Activated CD4-positive, alpha-beta memory T cell treated with anti-CD3 and anti-CD28 coated beads for 36 hours (primary cell): ENCODE data around the gene MSL1. TPM values are rescaled to one million over a fixed set of nuclear protein-coding genes. Genes with fewer than 3 reads are reported as not detected.

Experiments
- CTCF ChIA-PET: fragments of 350-600 bp; sonication (Branson Sonifier 250); formaldehyde crosslinking; loops from one replicate; lab custom pipeline; 2021; ENCODE audit warnings: antibody characterized with exemption, inconsistent platforms; lab: Charles Lee
- POLR2A ChIA-PET: fragments of 350-600 bp; sonication (Branson Sonifier 250); formaldehyde crosslinking; loops from one replicate; lab custom pipeline; 2021; ENCODE audit warnings: antibody characterized with exemption; lab: Charles Lee
- DNase-seq: peaks from one replicate; pipeline ENCODE4 v3.0.0-alpha.2; 2020
- H3K27ac Mint-ChIP-seq: one replicate; pipeline ENCODE4 v1.8.0; 2021; ENCODE audit warnings: mixed read lengths
- H3K27me3 Mint-ChIP-seq: one replicate; pipeline ENCODE4 v1.8.0; 2021; ENCODE audit warnings: mixed read lengths
- H3K36me3 Mint-ChIP-seq: one replicate; pipeline ENCODE4 v1.8.0; 2021; ENCODE audit warnings: mixed read lengths
- H3K4me1 Mint-ChIP-seq: one replicate; pipeline ENCODE4 v1.8.0; 2021; ENCODE audit warnings: low read depth, mixed read lengths
- H3K4me3 Mint-ChIP-seq: one replicate; pipeline ENCODE4 v1.8.0; 2021; ENCODE audit warnings: mild to moderate bottlenecking, mixed read lengths
- H3K9me3 Mint-ChIP-seq: one replicate; pipeline ENCODE4 v1.8.0; 2021; ENCODE audit warnings: mixed read lengths
- intact Hi-C: fragments of 100-400 bp; cut with micrococcal nuclease; formaldehyde crosslinking; loops from one replicate; pipeline ENCODE4 v1.15.1; 2023
- total RNA-seq, 2 experiments: library from RNA; stranded (reverse); gene quantifications; one replicate each; pipeline ENCODE4 v1.2.3, GENCODE V29; 2021

The MSL1 gene
- total RNA-seq, 2 experiments from 2014 or later = 77.9 to 80.6 TPM

DNA sequence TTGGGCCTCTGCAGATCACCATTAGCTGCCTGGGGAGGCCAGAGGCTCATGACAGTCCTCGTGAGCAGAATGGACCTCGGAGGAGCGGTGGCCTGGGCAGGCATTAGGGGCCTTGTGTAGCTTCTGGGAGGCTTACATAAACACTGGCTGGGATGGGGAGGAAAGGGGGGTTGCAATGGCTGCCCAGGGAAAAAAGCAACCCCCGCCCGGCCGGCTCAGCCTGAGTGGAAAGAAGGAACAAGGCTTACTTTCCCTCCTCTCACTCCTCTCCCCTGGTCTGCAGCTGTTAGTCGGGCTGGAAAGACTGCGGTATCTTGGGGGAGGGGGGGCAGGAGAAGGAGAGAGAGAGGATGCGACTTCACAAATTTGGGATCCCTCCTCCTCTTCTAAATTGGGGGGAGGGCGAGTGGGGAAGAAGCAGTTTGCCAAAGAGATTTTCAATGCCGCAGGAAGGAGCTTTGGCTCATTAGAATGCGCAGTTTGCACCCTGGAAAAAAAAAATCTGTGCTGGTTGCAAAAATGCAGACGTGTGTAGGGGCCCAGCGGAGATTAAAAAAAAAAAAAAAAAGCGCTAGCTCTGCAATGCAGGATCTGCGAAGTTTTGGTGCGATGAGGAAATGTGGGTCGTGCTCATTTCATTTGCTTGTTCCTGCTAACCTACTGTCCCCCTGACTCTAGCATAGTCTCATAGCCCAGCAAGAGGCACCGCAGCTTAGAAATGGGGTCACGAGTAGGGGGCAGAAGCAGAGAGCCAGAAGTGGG, 14.8 kb upstream of the MSL1 start:
- POLR2A ChIA-PET = interaction anchor here (0.5 kb wide), 1 partner anchor 80 kb away, joined by 3 read pairs; no protein-coding TSS in a partner anchor

DNA sequence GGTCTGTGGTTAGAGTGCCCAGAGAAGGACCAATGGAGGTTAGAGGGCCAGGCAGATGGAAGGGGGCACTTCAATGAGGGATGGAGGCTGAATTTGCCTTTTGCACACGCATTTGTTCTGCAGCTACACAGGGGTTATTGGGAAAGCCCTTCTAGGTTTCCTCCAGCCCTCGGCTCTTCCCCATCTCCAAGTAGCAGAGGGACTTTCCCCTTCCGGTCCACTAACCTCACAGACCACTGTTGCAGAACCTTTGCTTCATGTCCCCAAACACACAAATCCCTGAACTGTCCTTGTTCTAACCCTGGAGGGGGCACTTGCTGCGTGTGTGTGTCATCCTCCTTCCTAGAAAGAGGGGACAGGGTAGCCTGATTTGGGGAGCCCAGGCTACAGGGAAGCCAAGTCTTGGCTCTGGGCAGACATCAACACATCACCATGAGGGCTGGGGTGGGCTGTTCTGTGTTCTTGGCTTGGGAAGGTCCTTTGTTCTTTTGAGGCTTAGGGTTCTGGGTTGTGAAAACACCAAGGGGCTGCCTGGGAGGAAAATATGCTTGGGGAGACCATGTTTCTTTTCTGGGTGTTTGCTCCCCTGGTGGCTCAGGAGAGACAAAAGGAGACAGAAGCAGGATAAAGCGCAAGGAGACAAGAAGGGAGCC, 14.1 kb upstream of the MSL1 start:
- Mint-ChIP-seq H3K27me3 (no peaks in the 10 kb centered on the region), H3K9me3 (no peaks in the 10 kb centered on the region), H3K4me3 (peak overlapping the region; percentile 57), H3K4me1 (peaks cover 87% of the 10 kb centered on the region), H3K27ac (peak overlapping the region; percentile 85), H3K36me3 (no peaks in the 10 kb centered on the region)
- DNase-seq = no peak
- POLR2A ChIA-PET = interaction anchor here (0.5 kb wide), 1 partner anchor 81 kb away, joined by 3 read pairs; no protein-coding TSS in a partner anchor
- CTCF ChIA-PET = interaction anchor here (0.6 to 1.4 kb wide), 6 partner anchors 9 to 61 kb away, joined by 3 to 6 read pairs (median 4); no protein-coding TSS in a partner anchor
- intact Hi-C loops = loop anchor here (1.0 kb wide), 1 partner anchor 11 kb away; no protein-coding TSS in a partner anchor

More for the DNA sequence above, 14.8 kb upstream of the MSL1 start:
- CTCF ChIA-PET = interaction anchor here (0.8 to 1.4 kb wide), 7 partner anchors 8 to 62 kb away, joined by 3 to 6 read pairs (median 4); no protein-coding TSS in a partner anchor
- H3K4me3 Mint-ChIP-seq = peak overlapping the region; percentile 27
- no peaks in the 10 kb centered on the region for H3K27me3 Mint-ChIP-seq
- no peaks in the 10 kb centered on the region for H3K9me3 Mint-ChIP-seq
- no peak for DNase-seq
- peaks cover 83% of the 10 kb centered on the region for H3K4me1 Mint-ChIP-seq
- intact Hi-C loops = no loop called here
- no peaks in the 10 kb centered on the region for H3K36me3 Mint-ChIP-seq
- peak overlapping the region; percentile 85 for H3K27ac Mint-ChIP-seq

DNA sequence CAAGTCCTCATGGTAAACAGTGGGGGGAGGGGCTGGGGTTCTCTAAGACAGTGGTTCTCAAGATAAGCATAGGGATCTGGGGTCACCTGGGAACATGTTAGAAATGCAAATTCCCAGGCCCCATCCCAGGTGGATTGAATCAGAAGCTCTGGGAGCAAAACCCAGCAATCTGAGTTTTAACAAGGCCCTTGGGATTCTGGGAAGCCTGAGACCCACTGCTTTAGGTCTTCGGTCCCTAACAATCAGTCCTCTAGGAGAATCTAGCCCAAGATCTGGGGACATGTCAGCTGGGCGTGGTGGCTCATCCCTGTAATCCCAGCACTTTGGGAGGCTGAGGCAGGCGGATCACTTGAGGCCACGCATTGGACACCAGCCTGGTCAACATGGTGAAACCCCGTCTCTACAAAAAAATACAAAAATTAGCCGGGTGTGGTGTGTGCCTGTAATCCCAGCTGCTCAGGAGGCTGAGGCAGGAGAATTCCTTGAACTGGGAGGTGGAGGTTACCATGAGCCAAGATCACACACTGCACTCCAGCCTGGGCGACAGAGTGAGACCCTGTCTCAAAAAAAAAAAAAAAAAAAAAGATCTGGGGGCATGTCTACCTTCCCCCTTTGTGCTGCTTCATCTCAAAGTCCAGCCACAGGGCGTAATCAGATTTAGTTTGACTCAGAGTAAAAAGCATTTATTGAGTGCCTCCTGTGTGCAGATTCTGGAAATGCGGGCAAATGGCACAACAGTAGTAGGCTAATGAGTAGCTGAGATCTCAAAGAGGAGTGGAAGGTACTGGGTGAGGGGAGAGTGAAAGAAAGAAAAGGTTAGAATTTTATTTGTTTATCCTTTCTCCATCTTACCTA, 12.6 kb upstream of the MSL1 start:
- peaks cover 88% of the 10 kb centered on the region for H3K4me1 Mint-ChIP-seq
- POLR2A ChIA-PET = interaction anchor here (0.6 to 1.9 kb wide), 2 partner anchors 9 to 51 kb away, joined by 4 to 5 read pairs; partner anchors contain the start of gene NR1D1
- intact Hi-C loops = loop anchor here (1.0 kb wide), 1 partner anchor 13 kb away; no protein-coding TSS in a partner anchor
- no peaks in the 10 kb centered on the region for H3K9me3 Mint-ChIP-seq
- H3K27me3 Mint-ChIP-seq = no peaks in the 10 kb centered on the region
- H3K36me3 Mint-ChIP-seq = no peaks in the 10 kb centered on the region
- DNase-seq = peak; percentile 66
- CTCF ChIA-PET = interaction anchor here (0.6 to 6.3 kb wide), 9 partner anchors 9 to 83 kb away, joined by 3 to 159 read pairs (median 11); partner anchors contain the start of genes CASC3, NR1D1 and THRA
- no peak overlapping the region for H3K4me3 Mint-ChIP-seq
- peak overlapping the region; percentile 42 for H3K27ac Mint-ChIP-seq

DNA sequence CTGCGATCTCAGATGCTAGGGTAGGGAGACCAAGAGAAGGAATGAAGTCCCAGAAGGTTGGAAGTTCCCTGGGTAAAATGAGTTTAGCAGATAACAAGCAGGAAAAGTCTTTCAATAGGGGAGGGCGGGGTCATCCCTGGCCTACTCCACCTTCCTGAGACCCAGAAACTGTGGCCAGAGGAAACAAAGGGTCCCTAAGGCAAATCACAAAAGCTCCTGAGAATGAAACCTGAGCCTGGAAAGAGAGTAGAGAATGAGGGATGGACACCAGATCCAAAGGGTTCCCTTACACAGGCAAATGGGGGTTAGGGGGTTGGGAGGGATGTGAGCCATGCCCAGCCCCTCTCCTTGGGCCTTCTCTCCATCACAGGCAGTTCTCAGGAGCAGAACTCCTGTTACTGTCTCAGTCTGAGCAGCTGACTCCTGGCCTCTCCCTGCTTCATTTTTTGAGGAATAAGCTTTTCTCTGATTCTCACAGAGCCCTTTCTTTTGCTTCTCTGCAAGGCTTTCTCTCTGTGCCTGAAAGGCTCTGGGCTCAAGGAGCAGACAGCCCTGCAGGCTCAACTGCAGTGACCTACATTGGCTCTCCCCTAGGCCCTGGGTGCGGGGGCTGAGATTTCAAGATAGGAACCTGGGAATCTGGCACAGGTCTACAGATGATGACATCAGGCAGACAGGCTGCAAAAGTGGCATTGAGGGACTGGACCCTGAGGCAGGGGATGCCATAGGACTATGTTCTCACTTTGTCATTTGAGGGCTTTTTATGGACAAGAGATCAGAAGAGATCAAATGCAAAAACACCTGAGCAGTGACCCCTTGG, 11.5 kb upstream of the MSL1 start:
- no peak for DNase-seq
- H3K4me3 Mint-ChIP-seq = no peak overlapping the region
- peak overlapping the region; percentile 92 for H3K27ac Mint-ChIP-seq
- H3K36me3 Mint-ChIP-seq = no peaks in the 10 kb centered on the region
- POLR2A ChIA-PET = interaction anchor here (1.8 to 3.7 kb wide), 3 partner anchors 10 to 12 kb away, joined by 5 to 29 read pairs (median 7); partner anchors contain the start of gene NR1D1
- intact Hi-C loops = loop anchor here (2.0 to 5.0 kb wide), 2 partner anchors 41 to 83 kb away; no protein-coding TSS in a partner anchor
- H3K9me3 Mint-ChIP-seq = no peaks in the 10 kb centered on the region
- CTCF ChIA-PET = interaction anchor here (1.0 to 6.3 kb wide), 14 partner anchors 10 to 96 kb away, joined by 3 to 159 read pairs (median 18); partner anchors contain the start of genes CSF3, NR1D1 and THRA
- no peaks in the 10 kb centered on the region for H3K27me3 Mint-ChIP-seq
- peaks cover 77% of the 10 kb centered on the region for H3K4me1 Mint-ChIP-seq

DNA sequence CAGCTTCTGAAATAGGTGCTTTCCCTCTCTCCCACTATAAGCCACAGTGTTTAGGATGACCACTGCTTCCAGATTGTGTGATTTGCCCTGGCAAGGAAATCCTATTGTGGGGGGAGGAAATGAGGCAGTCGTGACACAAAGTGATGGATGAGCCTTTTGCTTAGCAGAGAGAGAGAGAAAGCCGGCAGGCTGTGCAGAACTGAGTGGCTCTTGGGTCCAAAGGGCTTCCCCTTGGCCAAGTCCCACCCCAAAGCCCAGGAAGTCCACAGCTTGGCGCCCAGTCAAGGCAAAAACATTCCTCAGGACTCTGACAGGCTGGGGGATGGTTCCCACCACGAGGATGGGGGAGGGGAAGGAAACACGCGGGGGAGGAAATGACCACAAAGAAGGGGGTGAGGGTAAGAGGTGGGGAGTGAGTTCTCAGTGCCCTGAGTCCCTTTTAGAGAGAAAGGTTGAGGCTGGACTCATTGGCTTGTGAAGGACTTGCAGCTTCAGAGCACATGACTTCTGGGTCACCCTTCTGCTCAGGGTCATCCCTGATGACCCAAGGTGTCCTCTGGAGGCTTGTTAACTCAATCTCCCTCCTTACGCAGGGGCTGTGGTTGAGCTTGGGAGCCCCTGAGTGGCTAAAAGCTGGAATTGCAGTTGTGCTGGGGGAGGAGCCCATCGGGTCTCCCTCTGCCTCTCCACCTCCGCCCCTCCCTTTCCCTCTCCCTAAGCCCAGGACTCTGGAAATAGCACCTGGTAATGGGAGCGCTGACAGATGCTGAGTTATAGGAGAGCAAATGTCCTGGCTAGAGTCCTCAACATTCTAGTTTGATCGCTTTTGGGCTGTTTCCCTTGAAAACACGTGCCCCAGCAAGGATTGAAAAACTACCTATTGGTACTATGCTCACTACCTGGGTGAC, 10.3 kb upstream of the MSL1 start:
- ChIA-PET CTCF (interaction anchor here (0.6 to 6.3 kb wide), 29 partner anchors 9 to 216 kb away, joined by 3 to 159 read pairs (median 10); partner anchors contain the start of genes CASC3, CDC6, CSF3 and MED24), POLR2A (interaction anchor here (1.3 to 3.7 kb wide), 4 partner anchors 11 to 57 kb away, joined by 3 to 29 read pairs (median 14); partner anchors contain the start of genes CASC3 and NR1D1)

DNA sequence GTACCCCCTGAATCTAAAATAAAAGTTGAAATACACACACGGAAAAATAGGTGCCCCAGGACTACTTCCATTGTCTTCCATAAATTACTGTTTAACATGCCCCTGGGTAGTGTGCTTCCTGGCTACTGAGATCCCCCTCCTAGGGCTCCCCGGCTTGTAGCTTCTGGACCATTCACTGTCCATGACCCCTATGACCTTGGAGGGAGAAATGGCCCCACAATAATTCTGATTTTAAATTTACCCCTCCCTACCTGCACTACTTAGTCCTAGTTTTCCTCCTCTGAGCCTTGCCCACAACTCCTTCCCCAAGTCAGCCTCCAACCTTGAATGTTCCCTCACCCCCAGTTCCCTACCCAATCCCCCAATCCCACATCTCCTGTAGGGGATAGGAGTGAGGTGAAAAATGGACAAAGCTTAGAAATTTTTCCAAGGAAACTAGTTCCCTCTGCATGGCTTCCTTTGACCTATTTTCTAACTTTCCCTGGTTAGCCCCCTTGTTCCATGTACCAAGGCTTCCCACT, 9.5 kb upstream of the MSL1 start:
- H3K4me1 Mint-ChIP-seq = peaks cover 57% of the 10 kb centered on the region

More for the DNA sequence above, 10.3 kb upstream of the MSL1 start:
- Mint-ChIP-seq H3K36me3 (no peaks in the 10 kb centered on the region), H3K4me3 (peak overlapping the region; percentile 35), H3K27me3 (no peaks in the 10 kb centered on the region), H3K4me1 (peaks cover 65% of the 10 kb centered on the region), H3K9me3 (no peaks in the 10 kb centered on the region), H3K27ac (peak overlapping the region; percentile 92)
- intact Hi-C loops = loop anchor here (1.0 to 5.0 kb wide), 5 partner anchors 29 to 175 kb away; partner anchors contain the start of genes CASC3 and CDC6
- DNase-seq = peak; percentile 85

DNA sequence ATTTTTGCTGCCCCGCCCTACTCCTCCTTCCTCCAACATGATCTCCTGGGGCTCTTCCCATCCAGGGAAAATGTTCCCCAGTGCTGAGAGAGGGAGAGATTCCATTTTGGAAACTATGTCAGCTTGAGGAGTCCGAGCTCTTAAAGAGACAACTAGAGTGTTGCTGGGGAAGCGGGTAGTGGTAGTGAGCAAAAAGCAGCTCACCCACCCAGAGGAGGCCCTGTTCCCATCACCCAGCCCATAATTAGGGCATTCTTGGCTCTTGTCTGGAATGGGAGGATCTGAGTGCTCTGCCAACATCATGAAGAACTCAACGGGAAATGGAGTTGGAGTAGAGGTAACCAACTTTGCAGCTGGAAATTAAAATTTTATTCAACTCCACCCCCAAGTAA, 9.1 kb upstream of the MSL1 start:
- DNase-seq = no peak
- CTCF ChIA-PET = interaction anchor here (0.7 to 6.3 kb wide), 49 partner anchors 8 to 491 kb away, joined by 3 to 159 read pairs (median 6); partner anchors contain the start of genes CASC3, CDC6, CSF3 and LRRC3C
- POLR2A ChIA-PET = interaction anchor here (0.8 to 3.7 kb wide), 10 partner anchors 10 to 106 kb away, joined by 3 to 29 read pairs (median 9); partner anchors contain the start of genes CASC3, MSL1, NR1D1 and WIPF2
- H3K4me3 Mint-ChIP-seq = no peak overlapping the region
- peak overlapping the region; percentile 92 for H3K27ac Mint-ChIP-seq
- intact Hi-C loops = loop anchor here (1.0 to 5.0 kb wide), 8 partner anchors 9 to 174 kb away; partner anchors contain the start of genes CASC3, CDC6 and MSL1
- no peaks in the 10 kb centered on the region for H3K27me3 Mint-ChIP-seq
- H3K4me1 Mint-ChIP-seq = peaks cover 53% of the 10 kb centered on the region
- no peaks in the 10 kb centered on the region for H3K36me3 Mint-ChIP-seq
- H3K9me3 Mint-ChIP-seq = no peaks in the 10 kb centered on the region

More for the DNA sequence above, 9.5 kb upstream of the MSL1 start:
- Mint-ChIP-seq H3K36me3 (no peaks in the 10 kb centered on the region), H3K9me3 (no peaks in the 10 kb centered on the region), H3K27me3 (no peaks in the 10 kb centered on the region), H3K4me3 (no peak overlapping the region), H3K27ac (peak overlapping the region; percentile 92)
- DNase-seq = no peak
- ChIA-PET CTCF (interaction anchor here (0.6 to 6.3 kb wide), 51 partner anchors 8 to 243 kb away, joined by 3 to 159 read pairs (median 6); partner anchors contain the start of genes CASC3, CDC6, CSF3 and LRRC3C), POLR2A (interaction anchor here (1.3 to 3.7 kb wide), 6 partner anchors 12 to 57 kb away, joined by 3 to 29 read pairs (median 11); partner anchors contain the start of genes CASC3 and NR1D1)
- intact Hi-C loops = loop anchor here (2.0 to 5.0 kb wide), 3 partner anchors 29 to 175 kb away; partner anchors contain the start of genes CASC3 and CDC6

DNA sequence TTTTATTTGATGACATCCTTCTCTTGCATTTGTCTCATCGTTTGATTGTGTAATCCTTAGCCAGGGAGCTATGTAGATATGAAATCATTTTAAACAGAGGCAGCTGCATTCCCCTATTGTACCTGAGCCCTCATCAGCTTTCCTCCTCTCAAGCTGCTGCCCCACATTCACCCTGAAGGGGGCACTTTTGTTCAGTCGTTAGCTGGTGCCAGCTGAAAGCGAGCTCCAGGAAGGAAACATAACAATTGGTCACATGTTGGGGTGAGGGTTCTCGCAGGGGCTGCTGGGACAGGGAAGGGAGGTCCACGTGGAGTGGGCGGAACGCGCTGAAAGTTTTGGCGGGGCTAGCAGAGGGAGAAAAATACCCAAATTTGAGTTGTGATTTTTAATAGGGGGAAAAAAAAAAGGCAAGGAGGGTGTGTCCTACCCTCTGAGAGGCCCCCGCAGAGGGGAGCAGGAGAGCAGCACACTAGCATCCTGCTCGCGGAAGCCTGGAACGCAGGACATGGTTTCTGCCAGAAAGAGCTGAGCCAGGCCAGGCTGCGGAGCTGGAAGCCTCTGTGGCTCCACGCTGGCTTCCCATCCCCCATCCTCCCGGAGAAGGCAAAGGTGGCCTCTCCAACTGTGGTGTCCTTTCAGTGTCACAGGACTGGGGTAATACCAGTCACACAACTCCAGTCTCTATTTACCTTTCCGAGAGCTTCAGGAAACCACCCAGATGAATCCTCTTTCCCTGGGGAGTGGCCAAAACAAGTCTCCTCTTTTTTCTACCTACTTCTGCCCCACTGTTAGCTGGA, 8.5 kb upstream of the MSL1 start:
- Mint-ChIP-seq H3K9me3 (no peaks in the 10 kb centered on the region), H3K27ac (peak overlapping the region; percentile 92), H3K27me3 (no peaks in the 10 kb centered on the region), H3K36me3 (no peaks in the 10 kb centered on the region), H3K4me1 (peaks cover 49% of the 10 kb centered on the region), H3K4me3 (peak overlapping the region; percentile 80)
- ChIA-PET CTCF (interaction anchor here (0.7 to 6.3 kb wide), 53 partner anchors 7 to 491 kb away, joined by 3 to 159 read pairs (median 6); partner anchors contain the start of genes CASC3, CDC6, CSF3 and LRRC3C), POLR2A (interaction anchor here (0.6 to 3.7 kb wide), 14 partner anchors 9 to 576 kb away, joined by 3 to 29 read pairs (median 5); partner anchors contain the start of genes CASC3, MSL1, NR1D1 and WIPF2)
- intact Hi-C loops = loop anchor here (1.0 to 5.0 kb wide), 8 partner anchors 8 to 173 kb away; partner anchors contain the start of genes CASC3, CDC6 and MSL1
- peak; percentile 96 for DNase-seq
